PC-3 (cell line): ENCODE results near the gene TESK2.

Source experiments
- CTCF ChIP-seq: fragments of 300-600 bp; sonication (generic); conservative IDR thresholded peaks from 2 replicates; pipeline ENCODE4 v1.5.1; 2017; ENCODE audit warnings: antibody characterized with exemption, low read depth, mild to moderate bottlenecking, low read length
- EZH2 ChIP-seq: fragments of 300-600 bp; sonication (generic); IDR thresholded peaks from one replicate; pipeline ENCODE4 v1.6.1; 2017; ENCODE audit warnings: antibody characterized with exemption, mild to moderate bottlenecking, low read length; ENCODE audit not compliant: unreplicated experiment
- EZH2phosphoT487 ChIP-seq: fragments of 300-600 bp; sonication (generic); IDR thresholded peaks from 2 replicates; pipeline ENCODE4 v1.6.1; 2018; ENCODE audit warnings: mild to moderate bottlenecking, antibody characterized with exemption, low read length, borderline replicate concordance

- no peak for TF ChIP-seq EZH2phosphoT487
- no peak for TF ChIP-seq CTCF
- TF ChIP-seq EZH2: no peak
Observed at GRCh38 chr1:45485949-45486348, 5.0 kb downstream of the TESK2 start.
